ENCODE data around the gene LPP.

Gene LPP

GRCh38 chr3:188433521-188434150 lies 279.7 kb downstream of the LPP start:
- no peak for DNase-seq (ENCODE audit: low read depth)
- in situ Hi-C loops (cut with HindIII; ENCODE audit: low sequenced_read_pairs): no loop called here
- no peak for TF ChIP-seq CTCF (IDR thresholded peaks at IDR 0.05; ENCODE audit: low read depth, low read length, missing control alignments)
- H3K4me3 ChIP-seq (ENCODE audit: low read depth, low read length): no peak overlapping the region

- DNase-seq (ENCODE audit: low read depth): no peak
- in situ Hi-C loops (cut with HindIII; ENCODE audit: low sequenced_read_pairs): no loop called here
- no peak overlapping the region for H3K4me3 ChIP-seq (ENCODE audit: low read depth, low read length)
- TF ChIP-seq CTCF (IDR thresholded peaks at IDR 0.05; ENCODE audit: low read depth, low read length, missing control alignments): no peak
These were observed 280.6 kb downstream of the LPP start for GRCh38 chr3:188434594-188434993.

GRCh38 chr3:188435266-188435665 lies 281.3 kb downstream of the LPP start:
- no peak for TF ChIP-seq CTCF (IDR thresholded peaks at IDR 0.05; ENCODE audit: low read depth, low read length, missing control alignments)
- DNase-seq (ENCODE audit: low read depth): no peak
- in situ Hi-C loops (cut with HindIII; ENCODE audit: low sequenced_read_pairs): no loop called here
- no peak overlapping the region for H3K4me3 ChIP-seq (ENCODE audit: low read depth, low read length)

GRCh38 chr3:188437926-188438325 lies 284.0 kb downstream of the LPP start:
- no peak overlapping the region for H3K4me3 ChIP-seq (ENCODE audit: low read depth, low read length)
- TF ChIP-seq CTCF (IDR thresholded peaks at IDR 0.05; ENCODE audit: low read depth, low read length, missing control alignments): no peak
- in situ Hi-C loops (cut with HindIII; ENCODE audit: low sequenced_read_pairs): no loop called here
- DNase-seq (ENCODE audit: low read depth): no peak

GRCh38 chr3:188439080-188439479 lies 285.1 kb downstream of the LPP start:
- in situ Hi-C loops (cut with HindIII; ENCODE audit: low sequenced_read_pairs): no loop called here
- TF ChIP-seq CTCF (IDR thresholded peaks at IDR 0.05; ENCODE audit: low read depth, low read length, missing control alignments): no peak
- DNase-seq (ENCODE audit: low read depth): no peak
- H3K4me3 ChIP-seq (ENCODE audit: low read depth, low read length): no peak overlapping the region

GRCh38 chr3:188440340-188440972 lies 286.5 kb downstream of the LPP start:
- in situ Hi-C loops (cut with HindIII; ENCODE audit: low sequenced_read_pairs): no loop called here
- no peak for TF ChIP-seq CTCF (IDR thresholded peaks at IDR 0.05; ENCODE audit: low read depth, low read length, missing control alignments)

More at GRCh38 chr3:188440340-188440972, 286.5 kb downstream of the LPP start:
- no peak overlapping the region for H3K4me3 ChIP-seq (ENCODE audit: low read depth, low read length)
- no peak for DNase-seq (ENCODE audit: low read depth)
